Peyer's patch (tissue), 4 donors: ENCODE data around the gene NAP1L5. TPM values are rescaled to one million over a fixed set of nuclear protein-coding genes. Genes with fewer than 3 reads are reported as not detected.

ENCODE experiments used
- DNase-seq, 3 donors: peaks; one replicate each; pipeline ENCODE4 v3.0.0-alpha.2; 2017 to 2019
- H3K27ac ChIP-seq, 4 donors: fragments of 200-600 bp; sonication (generic); one replicate each; pipeline ENCODE4 v1.5.1; 2016 to 2019
- H3K27me3 ChIP-seq, 2 donors: fragments of 200-600 bp; sonication (generic); one replicate each; pipeline ENCODE4 v1.5.1; 2019
- H3K36me3 ChIP-seq, 3 donors: fragments of 200-600 bp; sonication (generic); one replicate each; pipeline ENCODE4 v1.5.1; 2016 to 2019
- H3K4me1 ChIP-seq, 4 donors: fragments of 200-600 bp; sonication (generic); one replicate each; pipeline ENCODE4 v1.5.1; 2016 to 2019
- H3K4me3 ChIP-seq, 4 donors: fragments of 200-600 bp; sonication (generic); 1 replicate in 3 of 4; 2 replicates in 1 of 4; pipeline ENCODE4 v1.5.1; 2016 to 2019; ENCODE audit warnings: mild to moderate bottlenecking in 1 of 4
- H3K9me3 ChIP-seq, 4 donors: fragments of 200-600 bp; sonication (generic); one replicate each; pipeline ENCODE4 v1.5.1; 2016 to 2019; ENCODE audit warnings: mild to moderate bottlenecking in 1 of 4
- POLR2A ChIP-seq, 2 donors: fragments of 450-650 bp; IDR thresholded peaks; one replicate each; pipeline ENCODE4 v1.5.1; 2017; ENCODE audit warnings: antibody characterized with exemption in 2 of 2, mild to moderate bottlenecking in 2 of 2, moderate library complexity in 2 of 2
- total RNA-seq, 4 donors: library from RNA; depleted of rRNA; stranded (reverse); fragments of >200 nt; gene quantifications; one replicate each; pipeline ENCODE4 v1.1.0, GENCODE V29; 2016
- TF ChIP-seq, protein P1 (sequence below), 6 experiments: fragments of 450-650 bp in 4 of 6; fragments of 200-600 bp in 2 of 6; sonication (generic) in 1 of 6; IDR thresholded peaks; one replicate each; pipeline ENCODE4 v1.5.1; 2017 to 2019; ENCODE audit warnings: antibody characterized with exemption in 6 of 6, mild to moderate bottlenecking in 3 of 6, moderate library complexity in 1 of 6

The NAP1L5 gene
- total RNA-seq, 4 donors from 2014 or later, result 0.85 to 2.3 TPM; not detected in 2

DNA sequence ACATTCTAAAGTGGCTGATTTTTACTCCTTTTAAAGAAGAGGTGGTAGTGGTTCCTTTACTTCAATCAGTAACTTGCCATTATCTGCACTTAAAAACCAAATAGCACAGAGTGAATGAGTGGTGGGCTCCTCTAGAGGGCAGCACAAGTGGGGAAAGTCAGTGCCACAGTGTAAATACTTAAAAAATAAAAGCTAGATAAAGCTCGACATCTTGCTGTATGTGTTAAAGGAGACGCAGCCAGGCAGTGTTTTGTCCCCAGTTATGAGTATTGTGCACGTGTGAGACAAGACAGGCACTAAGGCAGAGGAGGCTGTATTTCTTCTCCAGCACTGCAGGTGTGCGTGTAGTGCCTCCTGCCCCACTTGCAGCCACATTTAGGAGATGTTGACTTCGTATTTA lies 24.6 kb downstream of the NAP1L5 start:
- no peak overlapping the region for H3K27ac ChIP-seq
- H3K27me3 ChIP-seq, result no peaks in the 10 kb centered on the region
- peaks cover 0 to 45% (median 0%) of the 10 kb centered on the region in 3 donors for H3K36me3 ChIP-seq
- H3K9me3 ChIP-seq, result no peaks in the 10 kb centered on the region
- no peak for TF ChIP-seq POLR2A (IDR thresholded peaks at IDR 0.05)
- TF ChIP-seq, protein P1, sequence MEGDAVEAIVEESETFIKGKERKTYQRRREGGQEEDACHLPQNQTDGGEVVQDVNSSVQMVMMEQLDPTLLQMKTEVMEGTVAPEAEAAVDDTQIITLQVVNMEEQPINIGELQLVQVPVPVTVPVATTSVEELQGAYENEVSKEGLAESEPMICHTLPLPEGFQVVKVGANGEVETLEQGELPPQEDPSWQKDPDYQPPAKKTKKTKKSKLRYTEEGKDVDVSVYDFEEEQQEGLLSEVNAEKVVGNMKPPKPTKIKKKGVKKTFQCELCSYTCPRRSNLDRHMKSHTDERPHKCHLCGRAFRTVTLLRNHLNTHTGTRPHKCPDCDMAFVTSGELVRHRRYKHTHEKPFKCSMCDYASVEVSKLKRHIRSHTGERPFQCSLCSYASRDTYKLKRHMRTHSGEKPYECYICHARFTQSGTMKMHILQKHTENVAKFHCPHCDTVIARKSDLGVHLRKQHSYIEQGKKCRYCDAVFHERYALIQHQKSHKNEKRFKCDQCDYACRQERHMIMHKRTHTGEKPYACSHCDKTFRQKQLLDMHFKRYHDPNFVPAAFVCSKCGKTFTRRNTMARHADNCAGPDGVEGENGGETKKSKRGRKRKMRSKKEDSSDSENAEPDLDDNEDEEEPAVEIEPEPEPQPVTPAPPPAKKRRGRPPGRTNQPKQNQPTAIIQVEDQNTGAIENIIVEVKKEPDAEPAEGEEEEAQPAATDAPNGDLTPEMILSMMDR (IDR thresholded peaks at IDR 0.05), result peak in 4 of 6 experiments; percentile 1 to 30 (median 15)
- H3K4me3 ChIP-seq, result no peak overlapping the region
- no peaks in the 10 kb centered on the region for H3K4me1 ChIP-seq
- no peak for DNase-seq

DNA sequence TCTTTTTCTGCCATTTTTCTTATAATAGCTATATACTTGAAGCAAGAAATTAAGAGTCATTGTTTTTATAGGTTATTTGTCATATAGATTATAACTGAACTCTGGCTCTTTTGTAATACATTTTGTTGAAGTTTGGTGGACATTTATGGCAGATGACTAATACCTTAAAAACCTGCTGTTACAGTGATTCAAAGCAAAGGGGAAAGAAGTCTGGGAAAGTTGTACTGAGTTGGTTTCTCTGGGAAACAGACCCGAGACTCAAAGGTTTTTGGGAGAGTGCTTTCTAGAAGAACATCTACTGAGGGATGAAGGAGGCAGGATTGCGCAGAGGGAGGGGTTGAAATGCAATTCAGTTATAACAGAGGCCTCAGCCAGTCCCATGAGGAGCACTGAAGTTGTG lies 35.9 kb downstream of the NAP1L5 start:
- no peaks in the 10 kb centered on the region for H3K9me3 ChIP-seq
- no peaks in the 10 kb centered on the region for H3K4me1 ChIP-seq
- no peak overlapping the region for H3K27ac ChIP-seq
- TF ChIP-seq POLR2A (IDR thresholded peaks at IDR 0.05), result no peak
- TF ChIP-seq, protein P1 (IDR thresholded peaks at IDR 0.05), result no peak
- no peak for DNase-seq
- peaks cover 0 to 26% (median 0%) of the 10 kb centered on the region in 3 donors for H3K36me3 ChIP-seq
- H3K4me3 ChIP-seq, result no peak overlapping the region
- H3K27me3 ChIP-seq, result no peaks in the 10 kb centered on the region

DNA sequence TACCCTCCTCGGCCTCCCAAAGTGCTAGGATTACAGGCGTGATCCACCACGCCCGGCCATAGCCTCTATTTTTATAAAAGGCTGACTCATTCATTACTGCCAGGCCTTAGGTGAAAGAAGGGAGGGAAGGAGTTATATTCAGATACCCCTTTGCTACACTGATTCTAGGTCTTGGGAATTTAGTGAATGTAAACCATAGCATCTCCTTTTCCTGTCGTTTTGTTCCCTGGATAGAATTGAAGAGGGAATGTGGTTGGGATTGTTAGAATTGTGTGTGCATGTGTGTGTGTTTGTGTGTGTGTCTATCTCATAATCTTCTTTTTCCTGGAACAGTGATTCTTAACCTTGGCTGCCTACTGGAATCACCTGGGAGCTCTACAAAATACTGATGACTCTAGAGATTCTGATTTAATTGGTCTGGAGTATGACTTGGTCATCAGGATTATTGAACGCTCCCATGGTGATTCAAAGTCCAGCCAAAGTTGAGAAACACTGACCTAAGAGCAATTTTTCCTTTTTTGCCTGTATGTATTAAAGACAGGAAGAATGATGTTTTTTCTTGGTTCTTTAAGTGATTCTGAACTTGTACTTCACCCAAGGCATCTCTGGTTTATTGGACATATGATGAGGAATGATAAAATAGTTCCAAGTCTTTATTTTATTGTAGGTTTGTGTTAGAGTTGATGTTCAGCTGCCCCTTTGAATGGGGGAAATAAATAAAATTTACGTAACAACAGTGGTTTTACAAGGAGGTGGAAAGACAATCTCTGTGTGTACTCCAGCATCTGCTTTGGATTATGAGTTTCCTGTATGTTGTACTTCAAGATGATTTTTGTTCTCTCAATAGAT lies 37.0 kb downstream of the NAP1L5 start:
- H3K4me3 ChIP-seq, result no peak overlapping the region
- no peaks in the 10 kb centered on the region for H3K9me3 ChIP-seq
- DNase-seq, result no peak
- TF ChIP-seq, protein P1 (IDR thresholded peaks at IDR 0.05), result no peak
- TF ChIP-seq POLR2A (IDR thresholded peaks at IDR 0.05), result no peak
- peaks cover 0 to 30% (median 0%) of the 10 kb centered on the region in 3 donors for H3K36me3 ChIP-seq
- no peaks in the 10 kb centered on the region for H3K27me3 ChIP-seq
- peak overlapping the region in 1 of 4 donors; percentile 42 for H3K27ac ChIP-seq
- no peaks in the 10 kb centered on the region for H3K4me1 ChIP-seq

DNA sequence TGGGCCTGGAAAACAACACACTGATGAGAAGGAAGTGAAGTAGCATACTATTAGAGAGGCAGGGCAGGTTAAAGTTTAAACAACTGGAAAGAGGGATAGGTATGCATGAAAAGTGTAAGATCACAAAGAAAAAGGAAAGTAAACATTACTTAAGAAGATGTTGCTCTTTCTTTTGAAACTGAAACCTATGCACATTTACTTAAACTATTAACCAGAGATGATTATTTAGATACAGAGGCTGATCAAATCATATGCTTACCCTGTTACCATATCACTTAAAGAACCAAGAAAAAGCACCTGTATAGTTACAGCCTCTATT lies 37.8 kb downstream of the NAP1L5 start:
- Histone ChIP-seq H3K4me1 (no peaks in the 10 kb centered on the region), H3K4me3 (no peak overlapping the region), H3K36me3 (peaks cover 0 to 33% (median 0%) of the 10 kb centered on the region in 3 donors), H3K27me3 (no peaks in the 10 kb centered on the region), H3K9me3 (no peaks in the 10 kb centered on the region), H3K27ac (no peak overlapping the region)
- no peak for DNase-seq
- TF ChIP-seq, protein P1 (IDR thresholded peaks at IDR 0.05), result no peak
- TF ChIP-seq POLR2A (IDR thresholded peaks at IDR 0.05), result no peak

DNA sequence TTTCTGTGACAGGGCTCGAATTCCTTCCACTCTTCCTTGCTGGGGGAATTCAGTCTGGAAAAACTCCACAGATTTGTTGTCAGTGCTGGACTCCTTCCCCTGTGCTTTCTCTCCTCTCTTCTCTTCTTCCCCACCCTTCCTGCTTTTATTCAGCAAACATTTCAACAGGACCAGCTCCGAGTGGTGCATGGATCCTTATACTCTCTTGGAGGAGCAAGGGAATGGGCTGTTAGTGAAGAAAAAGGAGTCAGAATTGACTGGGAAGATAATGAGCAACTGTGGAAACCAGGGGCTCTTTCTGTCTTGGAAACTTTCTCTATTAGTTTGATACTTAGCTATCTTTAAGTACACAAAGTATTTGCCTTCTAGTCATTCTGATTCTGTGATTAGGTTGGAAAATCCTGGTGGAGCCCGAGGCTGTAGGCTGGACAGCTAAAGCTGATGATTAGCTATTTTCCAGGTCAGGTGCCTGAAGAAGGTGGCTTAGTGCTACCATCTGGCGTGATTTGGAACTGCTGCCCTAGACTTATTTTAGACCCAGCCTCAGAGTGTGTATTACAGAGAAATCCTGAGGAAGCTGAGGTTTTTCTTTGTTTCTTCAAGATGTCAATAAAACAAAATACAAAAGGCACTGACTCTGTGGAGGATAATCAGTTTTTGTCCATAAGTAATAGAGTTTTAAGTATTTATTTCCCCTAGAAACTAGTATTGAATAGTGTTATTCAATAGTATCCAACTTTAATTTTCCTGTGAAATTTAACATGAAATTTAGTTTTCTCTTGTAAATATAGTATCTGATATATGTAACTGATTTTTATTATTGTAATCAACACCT lies 38.4 kb downstream of the NAP1L5 start:
- H3K4me3 ChIP-seq, result no peak overlapping the region
- H3K36me3 ChIP-seq, result peaks cover 0 to 34% (median 0%) of the 10 kb centered on the region in 3 donors
- no peak for TF ChIP-seq POLR2A (IDR thresholded peaks at IDR 0.05)
- TF ChIP-seq, protein P1 (IDR thresholded peaks at IDR 0.05), result peak; percentile 32 to 82 (median 66)
- no peaks in the 10 kb centered on the region for H3K27me3 ChIP-seq
- peak in 1 of 3 donors; percentile 64 for DNase-seq
- no peaks in the 10 kb centered on the region for H3K4me1 ChIP-seq
- no peak overlapping the region for H3K27ac ChIP-seq
- H3K9me3 ChIP-seq, result no peaks in the 10 kb centered on the region
